Osteoblast (primary cell): Measurements from ENCODE around the gene TMEM45A. TPM values are rescaled to one million over a fixed set of nuclear protein-coding genes. Genes with fewer than 3 reads are reported as not detected.

Experiments used
- DNase-seq: peaks from one replicate; pipeline ENCODE4 v3.0.0; 2011; ENCODE audit warnings: low spot score, mixed read lengths; ENCODE audit not compliant: insufficient read length; ENCODE audit errors: missing footprints
- H2AFZ ChIP-seq: 2 replicates; pipeline ENCODE4 v1.6.0; 2011; ENCODE audit warnings: mild to moderate bottlenecking, low read length
- H3K27ac ChIP-seq: 2 replicates; pipeline ENCODE4 v1.5.1; 2011; ENCODE audit warnings: mild to moderate bottlenecking, low read depth, low read length, moderate library complexity
- H3K27me3 ChIP-seq: 2 replicates; pipeline ENCODE4 v1.6.0; 2012; ENCODE audit warnings: mild to moderate bottlenecking, control low read depth, inconsistent platforms, low read length, moderate library complexity; ENCODE audit not compliant: insufficient read depth
- H3K36me3 ChIP-seq: 2 replicates; pipeline ENCODE4 v1.5.1; 2011; ENCODE audit warnings: mild to moderate bottlenecking, low read length, control low read depth, moderate library complexity; ENCODE audit not compliant: insufficient read depth
- H3K4me1 ChIP-seq: 2 replicates; pipeline ENCODE4 v1.5.1; 2011; ENCODE audit warnings: mild to moderate bottlenecking, low read length, control low read depth, moderate library complexity; ENCODE audit not compliant: insufficient read depth
- H3K4me2 ChIP-seq: 2 replicates; pipeline ENCODE4 v1.6.0; 2011; ENCODE audit warnings: mild to moderate bottlenecking, low read length; ENCODE audit not compliant: insufficient read depth
- H3K4me3 ChIP-seq: fragments of 200-600 bp; sonication (generic); 3 replicates; pipeline ENCODE4 v1.5.1; 2012; ENCODE audit warnings: mild to moderate bottlenecking, low read length, inconsistent platforms; ENCODE audit not compliant: insufficient read depth
- H3K79me2 ChIP-seq: 2 replicates; pipeline ENCODE4 v1.6.0; 2012; ENCODE audit warnings: mild to moderate bottlenecking, low read length, control low read depth, inconsistent platforms; ENCODE audit not compliant: insufficient read depth
- H3K9me3 ChIP-seq: 2 replicates; pipeline ENCODE4 v1.5.1; 2011; ENCODE audit warnings: low read depth, low read length, control low read depth
- H4K20me1 ChIP-seq: 2 replicates; pipeline ENCODE4 v1.6.0; 2012; ENCODE audit warnings: mild to moderate bottlenecking, low read length, control low read depth; ENCODE audit not compliant: insufficient read depth
- CTCF ChIP-seq: IDR thresholded peaks from 2 replicates; pipeline ENCODE4 v1.5.1; 2011; ENCODE audit warnings: mild to moderate bottlenecking, low read depth, low read length, moderate library complexity; ENCODE audit errors: extremely low read depth
- total RNA-seq: library from RNA; depleted of rRNA; stranded (reverse); fragments of >200 nt; gene quantifications from 2 replicates; pipeline ENCODE4 v1.2.3, GENCODE V29; 2012

Gene TMEM45A
- total RNA-seq, 1 donor: 35.5 TPM

DNA sequence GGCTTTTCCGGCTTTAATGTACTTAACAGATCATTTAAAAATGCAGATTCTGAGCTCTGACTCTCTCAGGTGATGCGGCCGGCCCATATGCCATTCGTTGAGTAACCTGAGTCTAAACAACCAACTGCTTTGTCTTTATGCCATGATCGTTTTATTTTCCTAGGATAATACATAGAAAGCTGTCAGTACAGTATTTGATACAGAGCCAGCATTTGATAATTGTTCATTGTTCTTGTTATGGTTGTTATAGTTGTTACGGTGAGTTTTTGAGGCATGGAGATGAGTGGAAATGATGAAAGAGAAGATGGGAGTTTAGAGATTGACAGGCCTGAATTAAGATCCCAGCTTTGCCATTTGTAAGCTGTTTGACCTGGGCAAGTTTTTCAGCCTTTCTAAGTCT is 40.0 kb downstream of the TMEM45A start:
- Histone ChIP-seq H3K4me2 (no peak overlapping the region), H3K27ac (no peak overlapping the region)

DNA sequence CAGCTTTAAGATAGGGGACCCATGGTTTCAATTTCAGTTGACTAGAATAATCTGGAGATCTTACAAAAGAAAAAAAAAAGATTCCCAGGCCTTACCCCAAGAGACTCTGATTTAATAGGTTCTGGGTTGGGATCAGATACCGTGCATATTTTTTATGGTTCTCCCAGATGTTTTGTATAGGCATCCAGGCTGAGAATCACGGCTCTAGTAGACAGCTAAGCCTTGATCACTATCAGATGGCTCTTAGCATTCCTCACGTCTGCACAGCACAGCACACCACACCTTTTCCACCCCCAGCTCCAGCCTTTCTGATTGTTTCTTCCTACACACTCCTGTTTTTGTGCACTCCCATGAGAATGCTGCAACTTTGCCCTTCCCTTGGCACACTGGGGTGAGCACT is 40.8 kb downstream of the TMEM45A start:
- no peak overlapping the region for H3K4me2 ChIP-seq
- no peaks in the 10 kb centered on the region for H3K79me2 ChIP-seq
- no peaks in the 10 kb centered on the region for H3K9me3 ChIP-seq
- no peak overlapping the region for H3K27ac ChIP-seq
- H3K4me3 ChIP-seq: no peak overlapping the region
- no peak for TF ChIP-seq CTCF
- no peaks in the 10 kb centered on the region for H3K27me3 ChIP-seq
- DNase-seq: no peak
- H4K20me1 ChIP-seq: no peaks in the 10 kb centered on the region
- H3K4me1 ChIP-seq: peaks cover 4% of the 10 kb centered on the region
- no peaks in the 10 kb centered on the region for H3K36me3 ChIP-seq
- H2AFZ ChIP-seq: no peak overlapping the region

More for the DNA sequence above, 40.0 kb downstream of the TMEM45A start:
- no peak overlapping the region for H3K4me3 ChIP-seq
- H3K9me3 ChIP-seq: no peaks in the 10 kb centered on the region
- H3K36me3 ChIP-seq: no peaks in the 10 kb centered on the region
- peaks cover 4% of the 10 kb centered on the region for H3K4me1 ChIP-seq
- no peaks in the 10 kb centered on the region for H3K27me3 ChIP-seq
- H3K79me2 ChIP-seq: no peaks in the 10 kb centered on the region
- no peak overlapping the region for H2AFZ ChIP-seq
- no peak for DNase-seq
- TF ChIP-seq CTCF: no peak
- no peaks in the 10 kb centered on the region for H4K20me1 ChIP-seq

DNA sequence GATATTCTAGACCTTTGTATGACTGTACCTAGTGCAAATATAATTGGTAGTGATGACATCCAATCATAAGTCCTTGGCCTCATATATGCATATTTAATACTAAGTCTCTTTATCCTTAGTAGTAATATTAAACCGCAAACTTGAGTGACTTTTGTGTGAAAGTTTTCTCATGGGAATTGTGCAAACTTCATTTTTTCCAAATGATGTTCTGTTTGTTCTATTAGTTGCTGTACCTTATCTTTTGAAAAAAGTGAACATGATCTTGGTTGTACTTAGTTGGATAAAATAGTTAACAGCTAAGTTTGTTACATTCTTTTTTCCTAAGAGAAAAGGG is 43.2 kb downstream of the TMEM45A start:
- DNase-seq: no peak
- H3K4me2 ChIP-seq: no peak overlapping the region

DNA sequence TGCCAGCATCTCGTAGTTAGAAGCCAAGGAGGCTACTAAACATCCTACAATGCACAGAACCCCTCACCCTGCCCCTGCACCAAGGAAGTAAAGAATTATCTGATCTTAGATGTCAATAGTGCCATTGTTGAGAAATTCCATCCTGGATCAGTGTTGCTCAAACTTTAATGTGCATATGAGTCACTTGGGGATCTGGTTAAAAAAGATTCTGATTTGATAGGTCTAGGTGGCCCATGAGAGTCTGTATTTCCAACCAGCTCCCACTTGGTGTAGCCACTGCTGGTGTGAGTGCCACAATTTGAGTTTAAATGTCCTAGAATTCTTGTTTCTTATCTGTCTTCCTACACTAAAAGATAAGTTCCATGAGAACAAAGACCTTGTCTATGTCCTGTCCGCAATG is 43.7 kb downstream of the TMEM45A start:
- H3K4me2 ChIP-seq: no peak overlapping the region
- H4K20me1 ChIP-seq: no peaks in the 10 kb centered on the region
- no peak overlapping the region for H3K27ac ChIP-seq
- DNase-seq: no peak
- no peak for TF ChIP-seq CTCF
- H3K79me2 ChIP-seq: no peaks in the 10 kb centered on the region
- no peaks in the 10 kb centered on the region for H3K9me3 ChIP-seq
- no peaks in the 10 kb centered on the region for H3K27me3 ChIP-seq
- H3K36me3 ChIP-seq: no peaks in the 10 kb centered on the region
- peaks cover 4% of the 10 kb centered on the region for H3K4me1 ChIP-seq
- H2AFZ ChIP-seq: no peak overlapping the region
- no peak overlapping the region for H3K4me3 ChIP-seq

More for the DNA sequence above, 43.2 kb downstream of the TMEM45A start:
- Histone ChIP-seq H2AFZ (no peak overlapping the region), H4K20me1 (no peaks in the 10 kb centered on the region), H3K4me1 (peaks cover 4% of the 10 kb centered on the region), H3K27ac (no peak overlapping the region), H3K27me3 (no peaks in the 10 kb centered on the region), H3K4me3 (no peak overlapping the region), H3K36me3 (no peaks in the 10 kb centered on the region), H3K79me2 (no peaks in the 10 kb centered on the region), H3K9me3 (no peaks in the 10 kb centered on the region)
- TF ChIP-seq CTCF: no peak
